IMR-90 (cell line): Measurements from ENCODE around the gene ERICH6B. TPM values are rescaled to one million over a fixed set of nuclear protein-coding genes. Genes with fewer than 3 reads are reported as not detected.

Experiments used
- ATAC-seq: fragments of 200-7000 bp; cut with Tn5 transposase; 2 replicates; pipeline ENCODE4 v1.9.1; 2020; ENCODE audit warnings: low read depth, mild to moderate bottlenecking, moderate library complexity
- BruUV-seq: library from RNA; stranded (reverse); fragments of 400-500 nt; replicated peaks from 2 replicates; lab custom pipeline; 2021; lab: Mats Ljungman, UMichigan
- CTCF ChIA-PET: fragments of 300-600 bp; formaldehyde crosslinking; extraction: SDS; loops from one replicate; lab custom pipeline; 2021; ENCODE audit warnings: antibody characterized with exemption; lab: Yijun Ruan, JAX
- POLR2A ChIA-PET: fragments of 300-600 bp; sonication (Branson Sonifier 250); formaldehyde crosslinking; loops from one replicate; lab custom pipeline; 2022; ENCODE audit warnings: antibody characterized with exemption; ENCODE audit not compliant: unreplicated experiment; lab: Charles Lee
- DNase-seq: peaks from one replicate; pipeline ENCODE4 v3.0.0; 2013
- H2AFZ ChIP-seq: replicated peaks from 2 replicates; pipeline ENCODE3; 2013; ENCODE audit warnings: low read length, mild to moderate bottlenecking; ENCODE audit not compliant: poor library complexity
- H2AK5ac ChIP-seq: 2 replicates; pipeline ENCODE4 v1.6.1; 2013; ENCODE audit warnings: low read depth, low read length, inconsistent platforms
- H2AK9ac ChIP-seq: replicated peaks from 2 replicates; pipeline ENCODE3; 2013; ENCODE audit warnings: mild to moderate bottlenecking, low read depth, low read length, moderate library complexity; ENCODE audit not compliant: poor library complexity
- H2BK120ac ChIP-seq: 2 replicates; pipeline ENCODE4 v1.6.1; 2013; ENCODE audit warnings: low read depth, low read length, inconsistent platforms
- H2BK15ac ChIP-seq: 3 replicates; pipeline ENCODE4 v1.6.1; 2013; ENCODE audit warnings: low read depth, low read length, inconsistent platforms
- H2BK20ac ChIP-seq: 2 replicates; pipeline ENCODE4 v1.6.1; 2013; ENCODE audit warnings: low read depth, mild to moderate bottlenecking, inconsistent platforms, low read length, moderate library complexity
- H2BK5ac ChIP-seq: 2 replicates; pipeline ENCODE4 v1.6.1; 2013; ENCODE audit warnings: mild to moderate bottlenecking, low read depth, low read length, inconsistent platforms; ENCODE audit not compliant: poor library complexity, severe bottlenecking
- H3K14ac ChIP-seq: replicated peaks from 2 replicates; pipeline ENCODE4 v1.6.1; 2013; ENCODE audit warnings: low read depth, low read length, inconsistent platforms
- H3K18ac ChIP-seq: 2 replicates; pipeline ENCODE4 v1.6.1; 2013; ENCODE audit warnings: low read depth, low read length, control low read depth
- H3K23ac ChIP-seq: 2 replicates; pipeline ENCODE4 v1.6.1; 2013; ENCODE audit warnings: low read depth, low read length, inconsistent platforms
- H3K27ac ChIP-seq: 2 replicates; pipeline ENCODE4 v1.5.1; 2013; ENCODE audit warnings: mild to moderate bottlenecking, control low read depth, low read length; ENCODE audit not compliant: insufficient read depth
- H3K27me3 ChIP-seq: 2 replicates; pipeline ENCODE4 v1.6.1; 2013; ENCODE audit warnings: low read length; ENCODE audit not compliant: control insufficient read depth, insufficient read depth
- H3K36me3 ChIP-seq: 2 replicates; pipeline ENCODE4 v1.6.1; 2013; ENCODE audit warnings: low read length, mixed read lengths; ENCODE audit not compliant: control insufficient read depth, insufficient read depth
- H3K4ac ChIP-seq: 2 replicates; pipeline ENCODE4 v1.6.1; 2013; ENCODE audit warnings: low read depth, low read length, inconsistent platforms
- H3K4me1 ChIP-seq: 2 replicates; pipeline ENCODE4 v1.6.1; 2013; ENCODE audit warnings: low read length, mixed read lengths; ENCODE audit not compliant: control insufficient read depth, insufficient read depth
- H3K4me2 ChIP-seq: 2 replicates; pipeline ENCODE4 v1.6.1; 2013; ENCODE audit warnings: low read depth, mild to moderate bottlenecking, control low read depth, low read length, moderate library complexity
- H3K4me3 ChIP-seq: 2 replicates; pipeline ENCODE4 v1.5.1; 2013; ENCODE audit warnings: low read depth, mild to moderate bottlenecking, control low read depth, low read length, moderate library complexity; ENCODE audit not compliant: insufficient read depth
- H3K56ac ChIP-seq: 2 replicates; pipeline ENCODE4 v1.6.1; 2013; ENCODE audit warnings: low read length, inconsistent platforms; ENCODE audit not compliant: insufficient read depth; ENCODE audit errors: extremely low read depth
- H3K79me1 ChIP-seq, 2 experiments: 2 replicates each; pipeline ENCODE4 v1.6.1; 2013; ENCODE audit warnings: low read length in 2 of 2, inconsistent platforms in 1 of 2, low read depth in 1 of 2
- H3K9ac ChIP-seq: 2 replicates; pipeline ENCODE4 v1.6.1; 2013; ENCODE audit warnings: low read depth, low read length, control low read depth
- H3K9me1 ChIP-seq: 2 replicates; pipeline ENCODE4 v1.6.1; 2013; ENCODE audit warnings: low read length, inconsistent platforms; ENCODE audit not compliant: insufficient read depth
- H3K9me3 ChIP-seq: 2 replicates; pipeline ENCODE4 v1.6.1; 2013; ENCODE audit warnings: low read length; ENCODE audit not compliant: control insufficient read depth, insufficient read depth
- H4K20me1 ChIP-seq: 2 replicates; pipeline ENCODE4 v1.6.1; 2013; ENCODE audit warnings: low read length, inconsistent platforms; ENCODE audit not compliant: insufficient read depth
- H4K5ac ChIP-seq: 2 replicates; pipeline ENCODE4 v1.6.1; 2013; ENCODE audit warnings: mild to moderate bottlenecking, low read depth, low read length, control low read depth
- H4K8ac ChIP-seq, 2 experiments: 2 replicates each; pipeline ENCODE4 v1.6.1; 2013; ENCODE audit warnings: low read depth in 2 of 2, low read length in 2 of 2, control low read depth in 1 of 2, inconsistent platforms in 1 of 2
- H4K91ac ChIP-seq: 2 replicates; pipeline ENCODE4 v1.6.1; 2013; ENCODE audit warnings: low read depth, low read length, inconsistent platforms; ENCODE audit not compliant: insufficient read depth
- CEBPB ChIP-seq: IDR thresholded peaks from 2 replicates; pipeline ENCODE4 v1.6.1; 2012; ENCODE audit warnings: low read depth, low read length, improper control_type of control experiment
- FOS ChIP-seq: fragments of 150-350 bp; IDR thresholded peaks from 2 replicates; pipeline ENCODE4 v1.6.1; 2016; ENCODE audit warnings: low read depth, low read length
- WGBS, 2 experiments: methylation state at CpG; one replicate each; pipeline versions ENCODE4 v1.1.5 to v1.1.7; 2013; ENCODE audit warnings: missing lambda C conversion rate in 2 of 2; ENCODE audit not compliant: insufficient read length in 1 of 2; ENCODE audit errors: extremely low coverage in 2 of 2; 5-methylcytosine and 5-hydroxymethylcytosine counted together
- dilution Hi-C: fragments of 300-500 bp; cut with HindIII; formaldehyde crosslinking; loops from one replicate; pipeline ENCODE4 v1.14.3; 2018; ENCODE audit warnings: low sequenced_read_pairs; ENCODE audit not compliant: unreplicated experiment
- in situ Hi-C: fragments of 300-500 bp; cut with MboI; formaldehyde crosslinking; loops from 3 replicates; pipeline ENCODE4 v1.14.3; 2019; ENCODE audit warnings: low sequenced_read_pairs, inconsistent platforms, mixed read lengths
- intact Hi-C: fragments of 100-400 bp; cut with micrococcal nuclease; formaldehyde crosslinking; loops from 2 replicates; pipeline ENCODE4 v1.10.0; 2022
- polyA plus RNA-seq, 3 experiments: library from polyadenylated mRNA; depleted of rRNA; stranded (reverse); fragments of >200 nt; gene quantifications; 2 replicates each; pipeline ENCODE4 v1.2.3, GENCODE V29; 2012; ENCODE audit warnings: low replicate concordance in 1 of 3
- total RNA-seq: library from RNA; depleted of rRNA; stranded (reverse); fragments of >200 nt; gene quantifications from 2 replicates; pipeline ENCODE4 v1.2.3, GENCODE V29; 2012

Gene ERICH6B
- total and polyA plus RNA-seq, 2 of the 4 experiments (the other 2 are of a cell fraction), result not detected

DNA sequence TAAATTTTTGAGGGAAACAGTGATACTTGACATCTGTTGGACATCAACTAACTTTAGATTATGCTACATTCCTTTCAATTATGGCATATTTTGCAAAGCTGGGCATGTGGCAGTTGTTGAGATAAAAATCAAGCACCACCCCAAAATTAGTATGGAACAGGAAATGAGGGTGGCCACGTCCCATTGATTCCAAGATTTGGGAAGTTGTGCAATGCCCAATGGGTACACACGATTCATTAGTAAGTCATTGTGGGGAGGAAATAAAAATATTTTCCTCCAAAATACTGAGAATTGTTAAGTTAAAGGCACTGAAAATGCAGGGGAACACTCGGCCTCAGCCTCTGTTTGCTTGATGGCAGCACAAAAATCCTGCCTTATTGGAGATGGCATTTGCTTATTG, 7.6 kb downstream of the ERICH6B start:
- Histone ChIP-seq H3K56ac (no peak overlapping the region), H2AK5ac (no peak overlapping the region), H4K8ac (no peak overlapping the region), H3K27ac (no peak overlapping the region), H3K79me1 (no peaks in the 10 kb centered on the region), H2BK5ac (no peak overlapping the region), H3K36me3 (no peaks in the 10 kb centered on the region), H4K20me1 (no peaks in the 10 kb centered on the region), H4K5ac (no peak overlapping the region), H2BK20ac (no peak overlapping the region), H3K9ac (no peak overlapping the region), H3K27me3 (peaks cover 20% of the 10 kb centered on the region), H3K4me2 (no peak overlapping the region), H2AK9ac (no peak overlapping the region), H3K14ac (no peak overlapping the region), H3K9me3 (no peaks in the 10 kb centered on the region), H4K91ac (no peak overlapping the region), H2AFZ (no peak overlapping the region), H3K4ac (no peak overlapping the region), H3K4me1 (no peaks in the 10 kb centered on the region), H3K18ac (no peak overlapping the region), H3K4me3 (no peak overlapping the region), H2BK15ac (no peak overlapping the region), H3K23ac (no peak overlapping the region), H2BK120ac (no peak overlapping the region), H3K9me1 (no peaks in the 10 kb centered on the region)
- CTCF ChIA-PET, result no interaction called here
- ATAC-seq, result no peak
- POLR2A ChIA-PET, result no interaction called here
- intact Hi-C loops, result no loop called here
- no CpG with 5 or more reads among the region's 3 CpGs for WGBS, 2 experiments
- no peak for DNase-seq
- no TSS peak for BruUV-seq
- in situ Hi-C loops, result no loop called here
- dilution Hi-C loops, result no loop called here
- TF ChIP-seq CEBPB (peak; percentile 37; the same call in 1 of the 2 replicates), FOS (no peak)
